ENCODE data around the gene CSF2RB.

Gene CSF2RB

DNA sequence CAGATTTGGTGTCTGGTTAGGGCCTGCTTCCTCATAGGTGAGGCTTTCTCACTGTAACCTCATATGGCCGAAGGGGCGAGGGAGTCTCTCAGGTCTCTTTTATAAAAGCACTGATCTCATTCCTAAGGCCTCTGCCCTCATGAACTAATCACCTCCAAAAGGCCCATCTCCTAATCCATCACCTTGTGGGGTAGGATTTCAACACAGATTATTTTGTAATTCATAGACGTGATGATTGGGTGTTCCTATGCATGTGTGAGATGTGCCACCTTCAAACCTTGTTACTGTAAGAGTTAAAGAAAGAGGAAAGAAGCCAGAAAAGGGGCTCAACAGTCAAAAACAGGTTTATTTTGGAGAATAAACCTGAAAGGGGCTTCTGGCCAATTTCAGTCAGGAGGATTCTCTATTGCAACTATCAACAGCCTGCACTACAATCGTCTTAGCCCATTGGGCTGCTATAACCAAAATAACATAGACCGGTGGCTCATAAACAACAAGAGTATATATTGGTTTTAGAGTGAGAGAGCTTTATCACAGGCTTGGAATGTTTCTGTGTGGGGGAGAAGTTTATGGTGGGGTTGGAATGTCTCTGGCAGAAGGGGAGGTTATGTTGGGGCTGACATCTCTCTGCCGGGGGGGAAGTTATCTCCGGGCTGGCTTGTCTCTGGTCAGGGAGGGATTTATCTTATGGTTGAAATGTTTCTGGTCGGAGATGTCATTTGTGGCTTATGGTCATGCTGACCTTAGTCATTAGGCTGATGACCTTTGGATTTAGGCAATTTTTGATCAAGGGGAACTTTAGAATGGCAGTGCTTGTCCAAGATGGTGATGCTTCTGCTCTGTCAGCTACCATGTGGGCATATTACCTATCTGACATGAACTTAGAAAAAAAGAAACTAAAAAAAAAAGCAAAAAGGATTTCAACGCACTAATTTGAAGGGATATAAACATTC is 35.1 kb downstream of the CSF2RB start:
- Histone ChIP-seq H3K9ac (ENCODE audit: low read depth, low read length) (no peak overlapping the region), H3K9me3 (ENCODE audit: control insufficient read depth, insufficient read depth, low read length) (no peaks in the 10 kb centered on the region), H3K27me3 (ENCODE audit: control insufficient read depth, insufficient read depth, low read length) (no peaks in the 10 kb centered on the region), H3K4me1 (ENCODE audit: control insufficient read depth, insufficient read depth, low read length) (no peaks in the 10 kb centered on the region), H3K36me3 (ENCODE audit: control insufficient read depth, insufficient read depth, low read length) (no peaks in the 10 kb centered on the region), H3K4me3 (ENCODE audit: low read depth, low read length) (no peak overlapping the region)

GRCh38 chr22:36950797-36951590 is 37.6 kb downstream of the CSF2RB start:
- Histone ChIP-seq H3K4me3 (ENCODE audit: low read depth, low read length) (no peak overlapping the region), H3K9me3 (ENCODE audit: control insufficient read depth, insufficient read depth, low read length) (no peaks in the 10 kb centered on the region), H3K9ac (ENCODE audit: low read depth, low read length) (no peak overlapping the region), H3K4me1 (ENCODE audit: control insufficient read depth, insufficient read depth, low read length) (no peaks in the 10 kb centered on the region), H3K27me3 (ENCODE audit: control insufficient read depth, insufficient read depth, low read length) (no peaks in the 10 kb centered on the region), H3K36me3 (ENCODE audit: control insufficient read depth, insufficient read depth, low read length) (no peaks in the 10 kb centered on the region)

DNA sequence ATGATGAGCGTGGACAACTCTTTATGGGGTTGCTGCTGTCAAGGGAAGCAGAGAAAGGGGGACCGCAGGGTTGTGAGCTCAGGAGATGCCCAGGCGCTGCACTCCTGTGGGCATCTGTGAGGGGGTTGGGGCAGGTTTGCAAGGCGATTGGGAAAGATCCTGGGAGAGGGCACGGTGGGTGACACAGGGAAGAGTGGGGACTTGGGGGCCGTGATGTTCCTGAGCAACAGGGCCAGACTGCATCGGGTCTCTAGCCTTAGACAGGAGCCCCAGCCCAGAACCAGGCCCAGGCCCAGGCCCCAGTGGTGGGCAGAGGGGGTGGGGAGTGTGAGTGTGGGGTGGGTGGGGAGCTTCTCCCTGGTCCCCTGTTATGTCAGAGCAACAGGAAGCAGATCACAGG is 38.3 kb downstream of the CSF2RB start:
- Histone ChIP-seq H3K36me3 (ENCODE audit: control insufficient read depth, insufficient read depth, low read length) (no peaks in the 10 kb centered on the region), H3K9ac (ENCODE audit: low read depth, low read length) (no peak overlapping the region), H3K4me3 (ENCODE audit: low read depth, low read length) (no peak overlapping the region), H3K4me1 (ENCODE audit: control insufficient read depth, insufficient read depth, low read length) (no peaks in the 10 kb centered on the region), H3K9me3 (ENCODE audit: control insufficient read depth, insufficient read depth, low read length) (no peaks in the 10 kb centered on the region), H3K27me3 (ENCODE audit: control insufficient read depth, insufficient read depth, low read length) (no peaks in the 10 kb centered on the region)

DNA sequence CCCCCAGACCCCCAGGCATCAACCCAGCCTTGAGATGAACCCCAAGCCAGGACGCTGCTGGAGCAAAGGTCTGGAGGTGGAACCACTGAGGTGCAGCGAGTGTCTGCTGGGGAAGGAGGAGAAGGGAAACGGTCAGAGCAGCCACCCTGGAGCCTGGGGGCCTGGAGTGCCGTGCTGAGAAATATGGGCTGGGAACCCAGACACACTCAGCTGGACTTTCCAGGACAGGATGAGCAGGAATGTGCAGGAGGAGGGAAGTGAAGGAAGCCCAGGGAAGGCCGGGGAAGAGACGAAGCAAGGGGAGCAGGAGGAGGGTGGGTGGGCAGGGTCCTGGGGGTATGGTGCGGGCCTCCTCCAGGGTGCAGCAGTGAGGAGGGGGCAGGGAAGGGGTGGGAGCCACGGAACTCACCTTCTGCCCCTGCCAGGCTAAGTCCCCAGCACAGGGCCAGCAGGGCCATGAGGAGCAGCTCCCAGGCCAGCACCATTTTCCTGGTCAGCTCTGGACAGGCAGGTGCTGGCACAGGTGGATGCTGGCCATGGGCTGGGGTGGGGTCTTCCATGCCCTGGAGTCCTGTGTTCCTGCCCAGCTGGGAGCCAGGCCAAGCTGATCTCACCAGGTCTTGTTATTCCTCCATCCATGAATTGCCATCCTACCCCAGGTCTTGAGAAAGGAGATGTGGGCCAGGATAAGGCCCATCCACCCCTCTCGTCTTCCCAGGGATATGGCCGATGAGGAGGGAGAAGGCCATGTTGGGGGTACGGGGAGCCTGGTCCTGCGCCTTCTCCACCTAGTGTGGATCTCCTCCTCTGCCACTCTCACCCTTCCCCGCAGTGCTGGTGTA is 40.0 kb downstream of the CSF2RB start:
- Histone ChIP-seq H3K9ac (ENCODE audit: low read depth, low read length) (no peak overlapping the region), H3K4me1 (ENCODE audit: control insufficient read depth, insufficient read depth, low read length) (no peaks in the 10 kb centered on the region), H3K9me3 (ENCODE audit: control insufficient read depth, insufficient read depth, low read length) (no peaks in the 10 kb centered on the region), H3K4me3 (ENCODE audit: low read depth, low read length) (no peak overlapping the region), H3K27me3 (ENCODE audit: control insufficient read depth, insufficient read depth, low read length) (no peaks in the 10 kb centered on the region), H3K36me3 (ENCODE audit: control insufficient read depth, insufficient read depth, low read length) (no peaks in the 10 kb centered on the region)

DNA sequence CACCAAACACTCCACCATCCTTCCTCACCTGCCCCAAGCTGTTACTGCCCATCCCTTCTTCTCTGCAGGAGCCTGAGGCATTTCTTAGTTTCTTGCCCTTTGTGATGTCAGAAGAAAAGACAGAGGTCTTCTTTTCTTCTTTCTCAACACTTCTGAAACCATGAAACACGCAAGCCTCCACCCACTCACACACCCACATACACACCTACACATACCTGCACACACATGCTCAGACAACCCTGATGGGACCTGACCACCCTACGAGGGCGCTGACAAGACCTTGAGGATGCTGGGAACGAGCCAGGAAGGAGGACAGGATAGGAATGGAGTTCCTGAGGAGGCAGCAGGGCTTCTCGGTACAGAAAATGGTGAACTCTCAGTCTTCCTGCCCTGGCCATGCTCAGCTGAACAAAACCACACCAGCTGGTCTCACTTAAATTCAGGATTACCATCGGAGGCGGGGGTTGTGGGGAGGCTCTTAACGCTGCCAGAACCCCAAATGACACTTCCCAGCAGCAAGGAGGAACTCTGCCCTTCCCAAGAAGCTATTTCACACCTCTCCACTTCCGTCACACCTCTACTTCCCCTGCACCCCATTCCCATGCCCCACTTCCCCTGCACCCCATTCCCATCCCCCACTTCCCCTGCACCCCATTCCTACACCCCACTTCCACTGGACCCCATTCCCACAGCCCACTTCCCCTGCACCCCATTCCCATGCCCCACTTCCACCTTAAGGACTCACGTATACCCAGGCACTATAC is 41.0 kb downstream of the CSF2RB start:
- no peaks in the 10 kb centered on the region for H3K36me3 ChIP-seq (ENCODE audit: control insufficient read depth, insufficient read depth, low read length)
- no peak overlapping the region for H3K4me3 ChIP-seq (ENCODE audit: low read depth, low read length)
- H3K4me1 ChIP-seq (ENCODE audit: control insufficient read depth, insufficient read depth, low read length) = no peaks in the 10 kb centered on the region
- no peak overlapping the region for H3K9ac ChIP-seq (ENCODE audit: low read depth, low read length)
- no peaks in the 10 kb centered on the region for H3K27me3 ChIP-seq (ENCODE audit: control insufficient read depth, insufficient read depth, low read length)
- no peaks in the 10 kb centered on the region for H3K9me3 ChIP-seq (ENCODE audit: control insufficient read depth, insufficient read depth, low read length)

GRCh38 chr22:36955691-36956090 is 42.3 kb downstream of the CSF2RB start:
- Histone ChIP-seq H3K27me3 (ENCODE audit: control insufficient read depth, insufficient read depth, low read length) (no peaks in the 10 kb centered on the region), H3K4me1 (ENCODE audit: control insufficient read depth, insufficient read depth, low read length) (no peaks in the 10 kb centered on the region), H3K9ac (ENCODE audit: low read depth, low read length) (no peak overlapping the region), H3K9me3 (ENCODE audit: control insufficient read depth, insufficient read depth, low read length) (no peaks in the 10 kb centered on the region), H3K36me3 (ENCODE audit: control insufficient read depth, insufficient read depth, low read length) (no peaks in the 10 kb centered on the region), H3K4me3 (ENCODE audit: low read depth, low read length) (no peak overlapping the region)

GRCh38 chr22:36958366-36958765 is 44.9 kb downstream of the CSF2RB start:
- no peaks in the 10 kb centered on the region for H3K36me3 ChIP-seq (ENCODE audit: control insufficient read depth, insufficient read depth, low read length)
- no peaks in the 10 kb centered on the region for H3K27me3 ChIP-seq (ENCODE audit: control insufficient read depth, insufficient read depth, low read length)
- H3K4me3 ChIP-seq (ENCODE audit: low read depth, low read length) = no peak overlapping the region
- no peak overlapping the region for H3K9ac ChIP-seq (ENCODE audit: low read depth, low read length)
- H3K4me1 ChIP-seq (ENCODE audit: control insufficient read depth, insufficient read depth, low read length) = peaks cover 5% of the 10 kb centered on the region
- no peaks in the 10 kb centered on the region for H3K9me3 ChIP-seq (ENCODE audit: control insufficient read depth, insufficient read depth, low read length)

DNA sequence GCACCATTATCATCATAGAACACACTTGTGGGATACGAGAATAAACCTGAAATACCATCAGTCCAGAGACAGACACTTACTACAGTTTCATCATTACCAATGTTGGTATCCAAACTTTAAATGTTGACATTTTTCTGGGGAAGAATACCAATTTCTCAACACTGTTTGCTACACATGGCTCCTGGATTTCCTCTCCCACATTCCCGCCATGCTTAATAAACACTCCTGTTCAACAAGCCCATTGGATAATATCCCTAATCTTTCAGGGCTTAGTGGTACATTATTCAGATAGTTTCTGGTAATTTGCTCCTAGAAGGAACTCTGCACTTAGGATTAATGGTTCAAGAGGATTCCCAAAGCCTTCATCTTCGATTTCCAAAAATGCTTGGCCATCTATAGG is 48.2 kb downstream of the CSF2RB start:
- H3K27me3 ChIP-seq (ENCODE audit: control insufficient read depth, insufficient read depth, low read length) = no peaks in the 10 kb centered on the region

DNA sequence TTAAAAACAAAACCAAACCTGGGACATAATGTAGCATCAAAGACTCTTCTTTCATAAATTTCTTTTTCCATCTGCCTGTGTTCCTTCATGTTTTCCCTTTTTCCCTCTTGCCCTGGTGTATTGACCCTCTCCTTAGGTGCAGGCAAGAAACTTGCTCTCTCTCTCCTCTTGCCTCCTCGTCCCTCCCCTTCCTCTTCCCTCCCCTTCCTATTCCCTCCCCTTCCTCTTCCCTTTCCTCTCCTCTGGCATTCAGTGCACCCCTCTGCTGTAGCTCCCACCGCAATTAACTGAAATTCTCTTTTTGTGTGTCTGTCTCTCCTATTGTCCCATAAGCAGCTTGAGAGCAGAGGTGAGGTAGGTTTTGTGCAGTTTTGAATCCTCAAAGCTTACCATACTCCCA is 49.9 kb downstream of the CSF2RB start:
- Histone ChIP-seq H3K9me3 (ENCODE audit: control insufficient read depth, insufficient read depth, low read length) (no peaks in the 10 kb centered on the region), H3K4me1 (ENCODE audit: control insufficient read depth, insufficient read depth, low read length) (peaks cover 5% of the 10 kb centered on the region), H3K4me3 (ENCODE audit: low read depth, low read length) (no peak overlapping the region), H3K36me3 (ENCODE audit: control insufficient read depth, insufficient read depth, low read length) (no peaks in the 10 kb centered on the region), H3K27me3 (ENCODE audit: control insufficient read depth, insufficient read depth, low read length) (no peaks in the 10 kb centered on the region), H3K9ac (ENCODE audit: low read depth, low read length) (no peak overlapping the region)

More for the DNA sequence above, 48.2 kb downstream of the CSF2RB start:
- Histone ChIP-seq H3K36me3 (ENCODE audit: control insufficient read depth, insufficient read depth, low read length) (no peaks in the 10 kb centered on the region), H3K4me1 (ENCODE audit: control insufficient read depth, insufficient read depth, low read length) (peaks cover 5% of the 10 kb centered on the region), H3K9me3 (ENCODE audit: control insufficient read depth, insufficient read depth, low read length) (no peaks in the 10 kb centered on the region), H3K4me3 (ENCODE audit: low read depth, low read length) (no peak overlapping the region), H3K9ac (ENCODE audit: low read depth, low read length) (no peak overlapping the region)

GRCh38 chr22:36964106-36964505 is 50.7 kb downstream of the CSF2RB start:
- Histone ChIP-seq H3K4me3 (ENCODE audit: low read depth, low read length) (no peak overlapping the region), H3K9me3 (ENCODE audit: control insufficient read depth, insufficient read depth, low read length) (no peaks in the 10 kb centered on the region), H3K9ac (ENCODE audit: low read depth, low read length) (no peak overlapping the region), H3K36me3 (ENCODE audit: control insufficient read depth, insufficient read depth, low read length) (no peaks in the 10 kb centered on the region), H3K27me3 (ENCODE audit: control insufficient read depth, insufficient read depth, low read length) (no peaks in the 10 kb centered on the region), H3K4me1 (ENCODE audit: control insufficient read depth, insufficient read depth, low read length) (peaks cover 5% of the 10 kb centered on the region)

DNA sequence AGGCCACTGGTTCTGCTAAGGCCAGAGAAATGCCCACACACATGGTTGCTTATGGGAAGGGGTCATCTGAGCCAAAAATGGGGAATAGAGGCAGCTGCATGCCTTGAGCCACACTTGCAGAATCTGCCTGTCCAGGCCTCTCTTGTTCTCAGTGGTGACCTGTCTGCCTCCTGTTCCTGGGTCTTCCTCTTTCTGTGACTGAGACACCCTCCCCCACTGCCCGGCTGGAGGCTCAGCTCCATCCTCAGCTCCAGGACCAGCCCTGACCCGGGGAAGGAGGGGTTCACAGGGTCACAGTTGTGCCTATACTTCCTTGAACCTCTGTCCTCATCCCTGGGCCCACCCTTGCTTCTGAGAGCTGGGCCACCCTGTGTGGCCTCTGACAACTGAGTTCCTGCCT is 52.3 kb downstream of the CSF2RB start:
- no peak overlapping the region for H3K4me3 ChIP-seq (ENCODE audit: low read depth, low read length)
- H3K27me3 ChIP-seq (ENCODE audit: control insufficient read depth, insufficient read depth, low read length) = no peaks in the 10 kb centered on the region
- H3K9me3 ChIP-seq (ENCODE audit: control insufficient read depth, insufficient read depth, low read length) = no peaks in the 10 kb centered on the region
- no peaks in the 10 kb centered on the region for H3K36me3 ChIP-seq (ENCODE audit: control insufficient read depth, insufficient read depth, low read length)
- peaks cover 5% of the 10 kb centered on the region for H3K4me1 ChIP-seq (ENCODE audit: control insufficient read depth, insufficient read depth, low read length)
- H3K9ac ChIP-seq (ENCODE audit: low read depth, low read length) = no peak overlapping the region

Data from iPS-15b (cell line).